IMR-90 (cell line): ENCODE data around the gene PRR5L. TPM values are rescaled to one million over a fixed set of nuclear protein-coding genes. Genes with fewer than 3 reads are reported as not detected.

Source experiments
- ATAC-seq: fragments of 200-7000 bp; cut with Tn5 transposase; 2 replicates; pipeline ENCODE4 v1.9.1; 2020; ENCODE audit warnings: low read depth, mild to moderate bottlenecking, moderate library complexity
- BruUV-seq: library from RNA; stranded (reverse); fragments of 400-500 nt; replicated peaks from 2 replicates; lab custom pipeline; 2021; lab: Mats Ljungman, UMichigan
- CTCF ChIA-PET: fragments of 300-600 bp; formaldehyde crosslinking; extraction: SDS; loops from one replicate; lab custom pipeline; 2021; ENCODE audit warnings: antibody characterized with exemption; lab: Yijun Ruan, JAX
- POLR2A ChIA-PET: fragments of 300-600 bp; sonication (Branson Sonifier 250); formaldehyde crosslinking; loops from one replicate; lab custom pipeline; 2022; ENCODE audit warnings: antibody characterized with exemption; ENCODE audit not compliant: unreplicated experiment; lab: Charles Lee
- DNase-seq: peaks from one replicate; pipeline ENCODE4 v3.0.0; 2013
- H2AFZ ChIP-seq: replicated peaks from 2 replicates; pipeline ENCODE3; 2013; ENCODE audit warnings: low read length, mild to moderate bottlenecking; ENCODE audit not compliant: poor library complexity
- H2AK5ac ChIP-seq: 2 replicates; pipeline ENCODE4 v1.6.1; 2013; ENCODE audit warnings: low read depth, low read length, inconsistent platforms
- H2AK9ac ChIP-seq: replicated peaks from 2 replicates; pipeline ENCODE3; 2013; ENCODE audit warnings: mild to moderate bottlenecking, low read depth, low read length, moderate library complexity; ENCODE audit not compliant: poor library complexity
- H2BK120ac ChIP-seq: 2 replicates; pipeline ENCODE4 v1.6.1; 2013; ENCODE audit warnings: low read depth, low read length, inconsistent platforms
- H2BK15ac ChIP-seq: 3 replicates; pipeline ENCODE4 v1.6.1; 2013; ENCODE audit warnings: low read depth, low read length, inconsistent platforms
- H2BK20ac ChIP-seq: 2 replicates; pipeline ENCODE4 v1.6.1; 2013; ENCODE audit warnings: low read depth, mild to moderate bottlenecking, inconsistent platforms, low read length, moderate library complexity
- H2BK5ac ChIP-seq: 2 replicates; pipeline ENCODE4 v1.6.1; 2013; ENCODE audit warnings: mild to moderate bottlenecking, low read depth, low read length, inconsistent platforms; ENCODE audit not compliant: poor library complexity, severe bottlenecking
- H3K14ac ChIP-seq: replicated peaks from 2 replicates; pipeline ENCODE4 v1.6.1; 2013; ENCODE audit warnings: low read depth, low read length, inconsistent platforms
- H3K18ac ChIP-seq: 2 replicates; pipeline ENCODE4 v1.6.1; 2013; ENCODE audit warnings: low read depth, low read length, control low read depth
- H3K23ac ChIP-seq: 2 replicates; pipeline ENCODE4 v1.6.1; 2013; ENCODE audit warnings: low read depth, low read length, inconsistent platforms
- H3K27ac ChIP-seq: 2 replicates; pipeline ENCODE4 v1.5.1; 2013; ENCODE audit warnings: mild to moderate bottlenecking, control low read depth, low read length; ENCODE audit not compliant: insufficient read depth
- H3K27me3 ChIP-seq: 2 replicates; pipeline ENCODE4 v1.6.1; 2013; ENCODE audit warnings: low read length; ENCODE audit not compliant: control insufficient read depth, insufficient read depth
- H3K36me3 ChIP-seq: 2 replicates; pipeline ENCODE4 v1.6.1; 2013; ENCODE audit warnings: low read length, mixed read lengths; ENCODE audit not compliant: control insufficient read depth, insufficient read depth
- H3K4ac ChIP-seq: 2 replicates; pipeline ENCODE4 v1.6.1; 2013; ENCODE audit warnings: low read depth, low read length, inconsistent platforms
- H3K4me1 ChIP-seq: 2 replicates; pipeline ENCODE4 v1.6.1; 2013; ENCODE audit warnings: low read length, mixed read lengths; ENCODE audit not compliant: control insufficient read depth, insufficient read depth
- H3K4me2 ChIP-seq: 2 replicates; pipeline ENCODE4 v1.6.1; 2013; ENCODE audit warnings: low read depth, mild to moderate bottlenecking, control low read depth, low read length, moderate library complexity
- H3K4me3 ChIP-seq: 2 replicates; pipeline ENCODE4 v1.5.1; 2013; ENCODE audit warnings: low read depth, mild to moderate bottlenecking, control low read depth, low read length, moderate library complexity; ENCODE audit not compliant: insufficient read depth
- H3K56ac ChIP-seq: 2 replicates; pipeline ENCODE4 v1.6.1; 2013; ENCODE audit warnings: low read length, inconsistent platforms; ENCODE audit not compliant: insufficient read depth; ENCODE audit errors: extremely low read depth
- H3K79me1 ChIP-seq, 2 experiments: 2 replicates each; pipeline ENCODE4 v1.6.1; 2013; ENCODE audit warnings: low read length in 2 of 2, inconsistent platforms in 1 of 2, low read depth in 1 of 2
- H3K9ac ChIP-seq: 2 replicates; pipeline ENCODE4 v1.6.1; 2013; ENCODE audit warnings: low read depth, low read length, control low read depth
- H3K9me1 ChIP-seq: 2 replicates; pipeline ENCODE4 v1.6.1; 2013; ENCODE audit warnings: low read length, inconsistent platforms; ENCODE audit not compliant: insufficient read depth
- H3K9me3 ChIP-seq: 2 replicates; pipeline ENCODE4 v1.6.1; 2013; ENCODE audit warnings: low read length; ENCODE audit not compliant: control insufficient read depth, insufficient read depth
- H4K20me1 ChIP-seq: 2 replicates; pipeline ENCODE4 v1.6.1; 2013; ENCODE audit warnings: low read length, inconsistent platforms; ENCODE audit not compliant: insufficient read depth
- H4K5ac ChIP-seq: 2 replicates; pipeline ENCODE4 v1.6.1; 2013; ENCODE audit warnings: mild to moderate bottlenecking, low read depth, low read length, control low read depth
- H4K8ac ChIP-seq, 2 experiments: 2 replicates each; pipeline ENCODE4 v1.6.1; 2013; ENCODE audit warnings: low read depth in 2 of 2, low read length in 2 of 2, control low read depth in 1 of 2, inconsistent platforms in 1 of 2
- H4K91ac ChIP-seq: 2 replicates; pipeline ENCODE4 v1.6.1; 2013; ENCODE audit warnings: low read depth, low read length, inconsistent platforms; ENCODE audit not compliant: insufficient read depth
- MXI1 ChIP-seq: IDR thresholded peaks from 2 replicates; pipeline ENCODE4 v1.6.1; 2012; ENCODE audit warnings: low read depth, mild to moderate bottlenecking, low read length, moderate library complexity, borderline replicate concordance
- SMC3 ChIP-seq: fragments of 150-350 bp; IDR thresholded peaks from 2 replicates; pipeline ENCODE4 v1.6.1; 2016; ENCODE audit warnings: low read depth, mild to moderate bottlenecking, antibody characterized with exemption, low read length, moderate library complexity
- WGBS, 2 experiments: methylation state at CpG; one replicate each; pipeline versions ENCODE4 v1.1.5 to v1.1.7; 2013; ENCODE audit warnings: missing lambda C conversion rate in 2 of 2; ENCODE audit not compliant: insufficient read length in 1 of 2; ENCODE audit errors: extremely low coverage in 2 of 2; 5-methylcytosine and 5-hydroxymethylcytosine counted together
- dilution Hi-C: fragments of 300-500 bp; cut with HindIII; formaldehyde crosslinking; loops from one replicate; pipeline ENCODE4 v1.14.3; 2018; ENCODE audit warnings: low sequenced_read_pairs; ENCODE audit not compliant: unreplicated experiment
- in situ Hi-C: fragments of 300-500 bp; cut with MboI; formaldehyde crosslinking; loops from 3 replicates; pipeline ENCODE4 v1.14.3; 2019; ENCODE audit warnings: low sequenced_read_pairs, inconsistent platforms, mixed read lengths
- intact Hi-C: fragments of 100-400 bp; cut with micrococcal nuclease; formaldehyde crosslinking; loops from 2 replicates; pipeline ENCODE4 v1.10.0; 2022
- polyA plus RNA-seq, 3 experiments: library from polyadenylated mRNA; depleted of rRNA; stranded (reverse); fragments of >200 nt; gene quantifications; 2 replicates each; pipeline ENCODE4 v1.2.3, GENCODE V29; 2012; ENCODE audit warnings: low replicate concordance in 1 of 3
- total RNA-seq: library from RNA; depleted of rRNA; stranded (reverse); fragments of >200 nt; gene quantifications from 2 replicates; pipeline ENCODE4 v1.2.3, GENCODE V29; 2012
- TF ChIP-seq, protein P1 (sequence below): conservative IDR thresholded peaks from 2 replicates; pipeline ENCODE4 v1.5.1; 2012; ENCODE audit warnings: mild to moderate bottlenecking, low read depth, low read length, improper control_type of control experiment

PRR5L gene
- total and polyA plus RNA-seq, 2 of the 4 experiments (the other 2 are of a cell fraction) = 2.9 to 3.6 TPM

DNA sequence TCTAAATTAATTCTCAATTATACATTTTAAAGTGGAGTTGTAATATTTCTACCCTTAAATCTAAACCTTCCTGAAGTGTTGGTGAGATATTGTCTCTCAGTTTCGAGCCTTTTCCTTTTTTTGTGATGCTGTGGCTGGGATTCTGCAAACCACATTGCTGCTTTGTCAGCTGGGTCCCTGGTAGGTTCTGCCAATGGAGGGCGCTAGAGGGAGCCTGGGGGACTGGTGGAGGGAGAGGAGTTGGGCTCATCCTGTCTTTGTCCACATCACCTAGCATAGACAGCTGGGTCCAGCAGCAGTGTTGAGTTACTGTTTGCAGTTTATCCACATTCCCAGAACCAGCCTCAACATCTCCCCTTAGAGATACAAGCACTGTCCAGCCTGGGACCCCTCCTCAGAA lies 173.0 kb downstream of the PRR5L start:
- in situ Hi-C loops = loop anchor here (25.0 kb wide), 1 partner anchor 857 kb away; the partner anchor contains the start of gene FJX1
- no TSS peak for BruUV-seq
- H3K4me2 ChIP-seq = no peak overlapping the region

More for the DNA sequence above, 173.0 kb downstream of the PRR5L start:
- dilution Hi-C loops (no loop called here), intact Hi-C loops (no loop called here)
- no peak overlapping the region for H3K9ac ChIP-seq
- peaks cover 10% of the 10 kb centered on the region for H3K9me1 ChIP-seq
- H3K36me3 ChIP-seq = no peaks in the 10 kb centered on the region
- H3K14ac ChIP-seq = peak overlapping the region; percentile 50; the same call in 1 of the 2 replicates
- H2AK5ac ChIP-seq = peak overlapping the region; percentile 80
- H3K23ac ChIP-seq = no peak overlapping the region
- TF ChIP-seq SMC3 (0 out of 2 replicates have a peak, but pooled peaks have one; percentile 19), MXI1 (no peak)
- TF ChIP-seq, protein P1, sequence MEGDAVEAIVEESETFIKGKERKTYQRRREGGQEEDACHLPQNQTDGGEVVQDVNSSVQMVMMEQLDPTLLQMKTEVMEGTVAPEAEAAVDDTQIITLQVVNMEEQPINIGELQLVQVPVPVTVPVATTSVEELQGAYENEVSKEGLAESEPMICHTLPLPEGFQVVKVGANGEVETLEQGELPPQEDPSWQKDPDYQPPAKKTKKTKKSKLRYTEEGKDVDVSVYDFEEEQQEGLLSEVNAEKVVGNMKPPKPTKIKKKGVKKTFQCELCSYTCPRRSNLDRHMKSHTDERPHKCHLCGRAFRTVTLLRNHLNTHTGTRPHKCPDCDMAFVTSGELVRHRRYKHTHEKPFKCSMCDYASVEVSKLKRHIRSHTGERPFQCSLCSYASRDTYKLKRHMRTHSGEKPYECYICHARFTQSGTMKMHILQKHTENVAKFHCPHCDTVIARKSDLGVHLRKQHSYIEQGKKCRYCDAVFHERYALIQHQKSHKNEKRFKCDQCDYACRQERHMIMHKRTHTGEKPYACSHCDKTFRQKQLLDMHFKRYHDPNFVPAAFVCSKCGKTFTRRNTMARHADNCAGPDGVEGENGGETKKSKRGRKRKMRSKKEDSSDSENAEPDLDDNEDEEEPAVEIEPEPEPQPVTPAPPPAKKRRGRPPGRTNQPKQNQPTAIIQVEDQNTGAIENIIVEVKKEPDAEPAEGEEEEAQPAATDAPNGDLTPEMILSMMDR = peak; percentile 34
- ChIA-PET POLR2A (no interaction called here), CTCF (interaction anchor here (0.6 to 3.2 kb wide), 2 partner anchors 9 to 49 kb away, joined by 3 to 17 read pairs; no protein-coding TSS in a partner anchor)
- no peak overlapping the region for H3K27ac ChIP-seq
- H3K18ac ChIP-seq = no peak overlapping the region
- no peak overlapping the region for H3K4me3 ChIP-seq
- peak overlapping the region; percentile 79; the same call in 1 of the 3 replicates for H2BK15ac ChIP-seq
- no peak overlapping the region for H2AK9ac ChIP-seq
- peak overlapping the region; percentile 81 for H3K4ac ChIP-seq
- H3K56ac ChIP-seq = no peak overlapping the region
- no peaks in the 10 kb centered on the region; a peak in 1 of 4 replicates for H3K79me1 ChIP-seq
- peak overlapping the region; percentile 27; the same call in 1 of the 2 replicates for H4K91ac ChIP-seq
- no peaks in the 10 kb centered on the region for H4K20me1 ChIP-seq
- no peaks in the 10 kb centered on the region for H3K27me3 ChIP-seq
- no CpG with 5 or more reads among the region's 2 CpGs for WGBS, 2 experiments
- H3K4me1 ChIP-seq = peaks cover 9% of the 10 kb centered on the region
- H4K5ac ChIP-seq = no peak overlapping the region
- no peaks in the 10 kb centered on the region for H3K9me3 ChIP-seq
- no peak for ATAC-seq
- peak overlapping the region; percentile 58 for H2BK120ac ChIP-seq
- H2AFZ ChIP-seq = no peak overlapping the region
- H4K8ac ChIP-seq = peak overlapping the region in 1 of 2 experiments; percentile 58; a peak in 1 of 4 replicates
- no peak for DNase-seq
- peak overlapping the region; percentile 72; the same call in 1 of the 2 replicates for H2BK20ac ChIP-seq
- H2BK5ac ChIP-seq = no peak overlapping the region
